IgD-negative memory B cell (primary cell): ENCODE measurements around the gene FMN1. TPM values are rescaled to one million over a fixed set of nuclear protein-coding genes. Genes with fewer than 3 reads are reported as not detected.

Experiments
- H3K27ac Mint-ChIP-seq, 3 donors: one replicate each; pipeline ENCODE4 v1.8.0; 2020 to 2022; ENCODE audit warnings: mild to moderate bottlenecking in 3 of 3, mixed read lengths in 3 of 3, moderate library complexity in 1 of 3
- H3K27me3 Mint-ChIP-seq: one replicate; pipeline ENCODE4 v1.8.0; 2021; ENCODE audit warnings: mixed read lengths
- H3K36me3 Mint-ChIP-seq: one replicate; pipeline ENCODE4 v1.8.0; 2020; ENCODE audit warnings: mild to moderate bottlenecking, mixed read lengths
- H3K4me1 Mint-ChIP-seq, 3 donors: one replicate each; pipeline ENCODE4 v1.8.0; 2020 to 2022; ENCODE audit warnings: mixed read lengths in 3 of 3, mild to moderate bottlenecking in 1 of 3
- H3K4me3 Mint-ChIP-seq, 4 donors: one replicate each; pipeline ENCODE4 v1.8.0; 2020 to 2022; ENCODE audit warnings: mild to moderate bottlenecking in 4 of 4, mixed read lengths in 4 of 4, moderate library complexity in 3 of 4
- H3K9me3 Mint-ChIP-seq, 3 donors: one replicate each; pipeline ENCODE4 v1.8.0; 2020 to 2021; ENCODE audit warnings: mixed read lengths in 3 of 3, mild to moderate bottlenecking in 1 of 3
- polyA plus RNA-seq: library from polyadenylated mRNA; unstranded; fragments of 300-500 nt; fragmentation: Illumina TruSeq; gene quantifications from one replicate; pipeline ENCODE4 v1.2.3, GENCODE V29; 2021

The FMN1 gene
- polyA plus RNA-seq, 1 donor from 2014 or later: not detected

DNA sequence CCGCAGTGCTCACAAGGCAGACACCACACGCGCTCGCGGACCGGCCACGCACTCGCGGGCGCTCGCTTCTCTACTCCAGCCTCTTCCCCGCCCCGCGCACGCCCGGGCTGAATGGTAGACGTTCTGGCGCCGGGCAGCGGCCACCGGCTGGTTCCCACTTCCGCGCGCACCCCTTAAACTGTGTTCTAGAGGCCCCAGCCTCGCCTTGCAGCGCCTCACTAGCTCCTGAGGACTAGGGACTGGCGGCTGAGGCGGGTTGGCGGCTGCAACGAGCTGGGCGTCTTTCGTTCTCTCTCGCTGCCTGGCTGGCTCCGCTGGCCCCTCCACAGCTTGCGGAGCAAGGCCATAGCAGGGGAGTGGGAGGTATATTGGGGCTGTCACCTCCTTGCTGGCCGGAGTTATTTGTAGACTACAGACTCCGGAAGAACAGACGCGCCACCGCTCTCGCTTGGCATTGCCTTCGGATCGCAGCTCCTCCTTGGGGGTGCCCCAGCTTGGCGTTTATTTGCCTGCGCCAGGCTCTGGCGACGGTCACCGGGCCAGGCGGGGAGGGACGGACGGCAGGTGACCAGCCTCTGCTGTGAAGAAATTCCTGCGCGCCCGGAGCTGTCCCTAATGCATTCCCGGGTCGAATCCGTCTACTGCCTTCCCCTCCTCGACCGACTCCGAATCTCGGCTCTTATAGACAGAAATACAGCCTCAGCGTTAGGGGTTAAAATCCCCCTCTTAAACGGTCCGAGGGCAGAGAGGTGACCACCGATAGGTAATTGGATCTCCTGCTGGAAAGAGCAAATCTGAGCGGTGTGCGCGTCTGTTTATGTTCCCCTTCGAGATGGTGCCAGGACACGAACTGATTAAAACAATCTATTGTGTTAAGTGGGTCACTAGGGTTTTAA is 475.4 kb downstream of the FMN1 start:
- Mint-ChIP-seq H3K27me3 (peaks cover 41% of the 10 kb centered on the region), H3K9me3 (peaks cover 0 to 2% (median 0%) of the 10 kb centered on the region in 3 donors), H3K27ac (no peak overlapping the region), H3K4me3 (peak overlapping the region; percentile 34 to 65 (median 50)), H3K36me3 (no peaks in the 10 kb centered on the region), H3K4me1 (peaks cover 13 to 18% (median 18%) of the 10 kb centered on the region in 3 donors)

DNA sequence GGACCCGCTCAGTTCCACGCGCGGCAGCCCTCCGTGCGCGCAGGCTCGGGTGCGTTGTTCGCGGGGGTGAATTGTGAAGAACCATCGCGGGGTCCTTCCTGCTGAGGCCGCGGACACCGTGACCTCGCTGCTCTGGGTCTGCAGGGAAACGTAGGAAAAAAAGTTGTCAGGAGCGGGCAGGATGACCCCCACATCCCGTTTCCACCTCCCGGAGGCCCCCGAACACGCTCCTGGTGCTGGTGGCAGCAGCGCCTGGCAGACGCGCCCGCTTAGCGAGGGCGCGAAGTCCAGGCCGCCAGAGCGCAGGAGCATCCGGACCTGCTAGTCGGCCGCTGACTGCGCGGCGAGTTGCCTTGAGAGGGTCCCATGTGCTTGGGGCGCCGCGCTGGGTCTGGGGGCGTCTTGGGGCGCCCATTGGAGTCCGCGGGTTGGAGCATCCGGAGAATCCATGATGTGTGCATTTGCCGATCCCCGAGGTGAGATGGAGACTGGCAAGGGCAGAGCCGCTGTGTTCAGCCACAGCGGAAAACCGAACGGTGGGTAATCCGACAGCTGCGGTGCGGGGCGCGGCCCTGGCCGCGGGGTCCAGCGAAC is 476.2 kb downstream of the FMN1 start:
- Mint-ChIP-seq H3K9me3 (peaks cover 0 to 2% (median 0%) of the 10 kb centered on the region in 3 donors), H3K36me3 (no peaks in the 10 kb centered on the region), H3K27ac (no peak overlapping the region), H3K4me1 (peaks cover 13 to 18% (median 16%) of the 10 kb centered on the region in 3 donors), H3K27me3 (peaks cover 44% of the 10 kb centered on the region), H3K4me3 (peak overlapping the region in 2 of 4 donors; percentile 54 to 67)

DNA sequence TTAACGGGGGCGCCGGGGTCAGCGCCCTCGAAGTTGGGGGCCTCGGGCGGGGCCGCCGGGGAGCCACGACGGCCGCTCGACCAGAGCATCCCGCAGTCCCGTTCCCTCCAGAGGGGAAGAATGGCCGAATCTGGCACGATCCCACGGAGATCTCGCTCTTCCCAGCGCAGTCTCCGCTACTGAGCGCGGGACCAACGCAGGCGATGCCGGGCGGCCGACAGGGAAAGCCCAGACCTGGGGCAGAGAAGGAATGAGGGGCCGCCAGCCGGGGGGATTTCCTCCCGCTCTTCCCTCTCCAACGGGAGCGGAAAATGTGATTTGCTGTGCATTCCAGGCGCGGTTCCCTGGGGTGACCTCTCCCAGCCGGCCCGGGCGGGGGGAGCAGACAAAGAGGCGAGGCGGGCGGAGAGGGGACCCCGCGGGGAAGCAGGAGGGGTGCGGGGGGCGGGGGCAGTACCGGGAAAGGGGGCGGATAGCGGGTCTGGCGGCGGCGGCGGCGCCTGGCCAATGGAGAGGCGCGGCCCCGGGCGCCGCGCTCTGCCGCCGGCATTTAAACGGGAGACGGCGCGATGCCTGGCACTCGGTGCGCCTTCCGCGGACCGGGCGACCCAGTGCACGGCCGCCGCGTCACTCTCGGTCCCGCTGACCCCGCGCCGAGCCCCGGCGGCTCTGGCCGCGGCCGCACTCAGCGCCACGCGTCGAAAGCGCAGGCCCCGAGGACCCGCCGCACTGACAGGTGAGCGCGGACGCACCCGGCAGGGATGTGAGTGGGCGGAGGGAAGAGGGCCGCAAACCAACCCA is 476.9 kb downstream of the FMN1 start, which contains the start of gene GREM1:
TSS of gene GREM1 (plus strand) at position 579 of the 801 bp plus-strand sequence. CDS start 12,687 bp downstream, outside the sequence.
- peak within 1 kb of the TSS in 2 of 3 donors; percentile 4 to 48 for H3K27ac Mint-ChIP-seq
- H3K36me3 Mint-ChIP-seq: no peaks in the 10 kb centered on the region
- H3K9me3 Mint-ChIP-seq: peaks cover 0 to 2% (median 0%) of the 10 kb centered on the region in 3 donors
- peak within 1 kb of the TSS; percentile 56 to 89 (median 71) for H3K4me3 Mint-ChIP-seq
- peaks cover 47% of the 10 kb centered on the region for H3K27me3 Mint-ChIP-seq
- peaks cover 13 to 16% (median 16%) of the 10 kb centered on the region in 3 donors for H3K4me1 Mint-ChIP-seq

DNA sequence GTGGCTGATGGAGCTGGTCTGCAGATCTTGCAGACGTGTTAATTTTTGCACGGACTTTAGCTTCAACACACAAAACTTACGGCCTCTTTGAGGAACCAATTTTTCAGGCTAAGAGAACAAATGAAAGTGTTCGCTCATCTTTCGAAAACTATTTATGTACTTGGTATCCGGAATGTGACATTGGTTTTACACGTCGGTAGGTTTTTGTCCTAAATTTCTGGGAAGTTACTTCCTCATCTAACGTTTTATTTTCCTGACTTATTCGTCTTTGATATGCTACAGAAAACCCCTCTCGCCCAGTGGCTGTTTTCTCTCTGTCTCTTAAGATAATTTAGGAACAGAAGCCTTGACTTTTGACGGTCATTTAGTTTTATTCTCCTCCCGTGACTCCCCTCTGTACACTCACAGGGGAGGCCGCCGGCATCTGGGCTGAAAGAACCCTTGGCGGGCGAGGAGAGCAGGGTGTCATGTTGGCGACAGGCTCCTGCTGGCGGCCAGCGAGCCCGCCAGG is 477.5 kb downstream of the FMN1 start:
- peak overlapping the region in 2 of 3 donors; percentile 4 to 48 for H3K27ac Mint-ChIP-seq
- H3K9me3 Mint-ChIP-seq: no peaks in the 10 kb centered on the region
- H3K36me3 Mint-ChIP-seq: no peaks in the 10 kb centered on the region
- peaks cover 13 to 16% (median 15%) of the 10 kb centered on the region in 3 donors for H3K4me1 Mint-ChIP-seq
- peaks cover 45% of the 10 kb centered on the region for H3K27me3 Mint-ChIP-seq
- H3K4me3 Mint-ChIP-seq: peak overlapping the region; percentile 56 to 89 (median 71)

DNA sequence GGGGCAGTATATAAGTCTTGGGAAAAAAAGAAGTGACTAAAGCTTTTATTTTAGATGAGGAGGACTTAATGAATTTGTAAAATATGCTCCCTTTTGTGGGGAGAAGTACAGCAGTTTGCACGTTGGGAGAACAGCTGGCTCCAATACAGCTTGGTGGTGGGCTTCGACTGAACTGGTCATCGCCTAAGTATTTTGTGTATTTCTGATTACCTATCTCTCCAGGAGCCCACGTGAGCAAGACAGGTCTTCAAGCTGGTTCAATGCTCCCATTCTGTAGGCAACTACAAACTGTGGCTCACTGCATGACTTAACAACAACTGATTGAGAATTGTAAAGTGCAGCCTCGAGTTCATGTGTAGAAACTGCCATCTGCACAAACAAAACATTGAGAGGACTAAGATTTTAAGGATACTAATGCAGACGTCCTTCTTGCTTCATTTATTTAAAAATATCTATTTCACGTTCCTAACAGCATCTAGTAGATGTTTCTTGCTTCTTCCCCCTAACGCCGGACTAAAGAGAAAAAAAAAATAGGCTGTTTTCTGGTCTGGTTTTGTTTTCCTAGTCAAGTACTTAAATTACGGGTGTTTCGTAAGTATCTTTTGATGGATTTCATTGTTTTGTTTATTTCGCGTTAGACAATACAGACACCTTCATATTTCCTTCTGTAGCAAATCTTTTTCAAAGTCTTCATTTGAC is 478.1 kb downstream of the FMN1 start:
- Mint-ChIP-seq H3K9me3 (no peaks in the 10 kb centered on the region), H3K4me3 (peak overlapping the region; percentile 56 to 89 (median 71)), H3K36me3 (no peaks in the 10 kb centered on the region), H3K4me1 (peaks cover 13 to 16% (median 15%) of the 10 kb centered on the region in 3 donors), H3K27me3 (peaks cover 45% of the 10 kb centered on the region), H3K27ac (peak overlapping the region in 1 of 3 donors; percentile 4)

Other genes starting within 250 kb of the FMN1 start
- gene RYR3, start 116.3 kb upstream of the FMN1 start, polyA plus RNA-seq: 0.08 TPM